ENCODE data around the gene SNPH. TPM values are rescaled to one million over a fixed set of nuclear protein-coding genes. Genes with fewer than 3 reads are reported as not detected.
A peak's percentile ranks its signal among the peaks of the same experiment; 100 is the strongest.

The SNPH gene
- total and polyA plus RNA-seq, 7 donors, result under 0.01 to 21.0 (median 6.4) TPM

DNA sequence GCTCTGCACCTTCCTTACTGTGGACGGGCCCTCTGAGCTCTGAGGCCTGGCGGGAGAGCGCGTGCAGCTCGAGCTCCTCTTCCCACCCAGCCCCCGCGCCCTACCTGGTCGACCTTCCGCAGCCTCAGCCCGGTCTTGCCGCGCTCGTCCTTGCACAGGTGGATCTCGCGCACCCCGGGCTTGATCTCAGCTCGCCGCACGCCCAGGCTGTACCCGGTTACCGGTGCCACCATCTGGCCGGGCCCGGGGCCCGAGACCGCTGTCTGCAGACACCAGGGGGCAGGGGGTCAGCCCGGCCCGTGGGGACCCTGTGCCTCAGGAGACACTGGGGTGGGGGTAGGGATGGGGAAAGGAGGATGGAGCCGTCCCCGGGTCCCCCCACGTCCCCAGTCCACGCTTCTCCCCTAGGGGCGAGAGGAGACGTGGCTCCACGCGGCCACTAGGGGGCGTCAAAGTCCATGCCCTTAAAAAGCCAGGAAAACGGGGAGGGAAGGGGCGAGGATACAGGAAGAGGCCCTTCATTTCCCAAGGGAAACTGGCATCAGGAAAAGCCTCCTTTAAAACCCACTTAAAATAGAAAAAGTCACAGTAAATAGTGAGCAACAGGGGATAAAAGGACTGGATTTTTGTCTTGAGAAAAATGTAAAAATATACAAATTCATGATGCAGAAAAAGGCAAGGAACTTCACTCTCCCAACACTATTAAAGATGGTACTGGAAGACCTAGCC, 47.3 kb downstream of the SNPH start:
- Histone ChIP-seq H3K4me1 (peaks cover 0 to 10% (median 8%) of the 10 kb centered on the region in 4 donors), H3K36me3 (no peaks in the 10 kb centered on the region), H3K9me3 (no peaks in the 10 kb centered on the region), H3K27ac (no peak overlapping the region), H3K4me3 (peak overlapping the region in 3 of 4 donors; percentile 19 to 34 (median 32)), H3K27me3 (no peaks in the 10 kb centered on the region)
- intact Hi-C loops (cut with DNase I), result loop anchor here (1.0 to 10.0 kb wide), 2 partner anchors 124 to 461 kb away; no protein-coding TSS in a partner anchor
- TF ChIP-seq, protein P1, sequence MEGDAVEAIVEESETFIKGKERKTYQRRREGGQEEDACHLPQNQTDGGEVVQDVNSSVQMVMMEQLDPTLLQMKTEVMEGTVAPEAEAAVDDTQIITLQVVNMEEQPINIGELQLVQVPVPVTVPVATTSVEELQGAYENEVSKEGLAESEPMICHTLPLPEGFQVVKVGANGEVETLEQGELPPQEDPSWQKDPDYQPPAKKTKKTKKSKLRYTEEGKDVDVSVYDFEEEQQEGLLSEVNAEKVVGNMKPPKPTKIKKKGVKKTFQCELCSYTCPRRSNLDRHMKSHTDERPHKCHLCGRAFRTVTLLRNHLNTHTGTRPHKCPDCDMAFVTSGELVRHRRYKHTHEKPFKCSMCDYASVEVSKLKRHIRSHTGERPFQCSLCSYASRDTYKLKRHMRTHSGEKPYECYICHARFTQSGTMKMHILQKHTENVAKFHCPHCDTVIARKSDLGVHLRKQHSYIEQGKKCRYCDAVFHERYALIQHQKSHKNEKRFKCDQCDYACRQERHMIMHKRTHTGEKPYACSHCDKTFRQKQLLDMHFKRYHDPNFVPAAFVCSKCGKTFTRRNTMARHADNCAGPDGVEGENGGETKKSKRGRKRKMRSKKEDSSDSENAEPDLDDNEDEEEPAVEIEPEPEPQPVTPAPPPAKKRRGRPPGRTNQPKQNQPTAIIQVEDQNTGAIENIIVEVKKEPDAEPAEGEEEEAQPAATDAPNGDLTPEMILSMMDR (IDR thresholded peaks at IDR 0.05), result peak; percentile 94 to 99 (median 95)
- TF ChIP-seq POLR2A (IDR thresholded peaks at IDR 0.05) (no peak), EP300 (IDR thresholded peaks at IDR 0.05) (no peak), POLR2AphosphoS5 (IDR thresholded peaks at IDR 0.05) (no peak)
- DNase-seq, result peak; percentile 88
- 28 to 38% methylated on average over 38 of the region's 38 CpGs for WGBS, 2 donors

DNA sequence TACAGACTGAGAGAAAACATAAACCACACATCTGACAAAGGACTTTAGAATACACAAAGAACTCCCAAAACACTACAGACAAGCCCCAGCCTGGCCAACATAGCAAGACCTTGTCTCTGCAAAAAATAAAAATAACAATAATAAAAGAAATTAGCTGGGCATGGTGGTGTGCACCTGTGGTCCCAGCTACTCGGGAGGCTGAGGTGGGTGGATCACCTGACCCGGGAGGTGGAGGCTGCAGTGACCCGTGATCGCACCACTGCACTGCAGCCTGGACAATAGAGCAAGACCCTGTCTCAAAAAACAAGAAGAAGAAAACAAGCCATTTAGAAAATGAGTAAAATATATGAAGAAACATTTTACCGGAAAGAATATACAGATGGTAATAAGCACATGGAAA, 49.7 kb downstream of the SNPH start:
- Histone ChIP-seq H3K4me1 (peaks cover 0 to 10% (median 8%) of the 10 kb centered on the region in 4 donors), H3K9me3 (no peaks in the 10 kb centered on the region), H3K27me3 (no peaks in the 10 kb centered on the region), H3K36me3 (no peaks in the 10 kb centered on the region), H3K4me3 (no peak overlapping the region), H3K27ac (no peak overlapping the region)
- intact Hi-C loops (cut with DNase I), result loop anchor here (10.0 kb wide), 1 partner anchor 459 kb away; no protein-coding TSS in a partner anchor
- WGBS, 2 donors, result 85 to 94% methylated on average over 5 of the region's 5 CpGs
- DNase-seq, result no peak
- TF ChIP-seq, protein P1 (IDR thresholded peaks at IDR 0.05), result no peak
- TF ChIP-seq POLR2AphosphoS5 (IDR thresholded peaks at IDR 0.05) (no peak), POLR2A (IDR thresholded peaks at IDR 0.05) (no peak), EP300 (IDR thresholded peaks at IDR 0.05) (no peak)

DNA sequence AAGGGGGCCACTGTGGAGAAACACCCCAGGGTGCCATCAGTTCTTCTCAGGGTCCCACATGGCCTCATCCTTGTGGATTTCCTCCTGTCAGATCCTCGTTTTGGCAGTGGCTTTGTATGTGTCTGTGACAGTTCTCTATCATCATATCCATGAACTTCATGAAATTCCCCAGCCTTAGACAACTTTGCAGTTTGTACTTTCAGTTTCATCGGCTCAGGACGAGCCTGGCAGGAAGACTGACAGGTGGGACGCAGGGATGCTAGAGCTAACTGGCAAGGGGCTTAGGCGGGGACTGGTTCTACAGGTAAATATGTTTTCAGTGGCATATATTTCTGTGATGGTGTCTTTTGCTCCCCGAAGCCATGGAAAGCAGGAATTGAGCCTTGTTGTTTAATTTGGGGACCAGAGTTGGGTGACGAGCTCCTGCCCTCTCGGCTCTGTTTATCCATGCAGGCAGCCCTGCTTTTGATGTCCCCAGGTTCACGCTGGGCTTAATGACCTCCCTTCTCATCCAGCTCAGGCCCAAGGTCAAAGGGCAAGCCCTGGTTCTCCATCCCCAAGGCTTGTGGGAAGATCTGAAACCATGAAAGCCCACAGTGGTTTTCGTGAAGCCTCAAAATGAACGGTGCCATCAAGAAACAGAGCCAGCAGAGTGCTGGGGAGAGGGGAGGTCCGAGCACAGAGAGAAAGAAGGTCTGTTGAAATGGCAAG, 51.6 kb downstream of the SNPH start:
- H3K9me3 ChIP-seq, result no peaks in the 10 kb centered on the region
- intact Hi-C loops (cut with DNase I), result loop anchor here (10.0 kb wide), 1 partner anchor 457 kb away; no protein-coding TSS in a partner anchor
- TF ChIP-seq, protein P1 (IDR thresholded peaks at IDR 0.05), result no peak
- TF ChIP-seq POLR2A (IDR thresholded peaks at IDR 0.05), result no peak
- TF ChIP-seq POLR2AphosphoS5 (IDR thresholded peaks at IDR 0.05), result no peak
- no peak overlapping the region for H3K27ac ChIP-seq
- no peak for DNase-seq
- WGBS, 2 donors, result 53 to 57% methylated on average over 12 of the region's 12 CpGs
- H3K36me3 ChIP-seq, result no peaks in the 10 kb centered on the region
- H3K4me1 ChIP-seq, result peaks cover 0 to 10% (median 8%) of the 10 kb centered on the region in 4 donors
- H3K4me3 ChIP-seq, result no peak overlapping the region
- H3K27me3 ChIP-seq, result no peaks in the 10 kb centered on the region

DNA sequence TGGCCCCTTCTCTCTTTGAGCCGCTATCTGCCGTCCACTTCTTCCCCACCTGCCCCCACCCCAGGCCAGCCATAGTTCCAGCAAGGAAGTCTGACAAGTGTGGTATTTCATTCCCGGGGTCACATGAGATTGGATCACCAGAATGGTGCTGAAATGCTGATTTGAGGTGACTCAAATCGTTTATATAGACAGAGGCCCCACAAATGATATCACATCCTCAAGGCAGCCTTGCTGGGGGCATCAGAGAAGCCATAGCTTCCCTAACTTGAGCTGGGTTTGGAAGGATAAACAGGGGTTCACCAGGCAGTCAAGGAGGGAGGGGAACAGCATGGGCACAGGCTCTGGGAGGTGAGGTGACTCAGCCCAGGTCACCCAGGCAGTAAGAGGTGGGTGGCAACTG, 53.0 kb downstream of the SNPH start:
- WGBS, 2 donors, result 85 to 89% methylated on average over 4 of the region's 4 CpGs
- no peaks in the 10 kb centered on the region for H3K36me3 ChIP-seq
- no peak for DNase-seq
- intact Hi-C loops (cut with DNase I), result loop anchor here (10.0 kb wide), 1 partner anchor 456 kb away; no protein-coding TSS in a partner anchor
- TF ChIP-seq, protein P1 (IDR thresholded peaks at IDR 0.05), result no peak
- TF ChIP-seq POLR2A (IDR thresholded peaks at IDR 0.05) (no peak), POLR2AphosphoS5 (IDR thresholded peaks at IDR 0.05) (no peak), EP300 (IDR thresholded peaks at IDR 0.05) (no peak)
- no peak overlapping the region for H3K4me3 ChIP-seq
- H3K4me1 ChIP-seq, result peaks cover 0 to 4% (median 0%) of the 10 kb centered on the region in 4 donors
- H3K27ac ChIP-seq, result no peak overlapping the region
- H3K27me3 ChIP-seq, result no peaks in the 10 kb centered on the region
- H3K9me3 ChIP-seq, result no peaks in the 10 kb centered on the region
